KG1 (cell line): Measurements from ENCODE around the gene TFDP2.

Experiments
- DNase-seq: peaks from one replicate; lab custom pipeline; 2025; lab: John Stamatoyannopoulos, UW

TFDP2 gene

GRCh38 chr3:141960731-141961130 is 188.6 kb downstream of the TFDP2 start:
- DNase-seq: no peak

- DNase-seq: no peak
These were observed 189.5 kb downstream of the TFDP2 start for GRCh38 chr3:141959589-141960554.

- no peak for DNase-seq
These were observed 194.2 kb downstream of the TFDP2 start for GRCh38 chr3:141955175-141955574.

GRCh38 chr3:141952611-141953010 is 196.7 kb downstream of the TFDP2 start:
- no peak for DNase-seq

- DNase-seq: no peak
These were observed 198.5 kb downstream of the TFDP2 start for GRCh38 chr3:141950572-141951493.

GRCh38 chr3:141949972-141950371 is 199.4 kb downstream of the TFDP2 start:
- DNase-seq: no peak

- DNase-seq: no peak
These were observed 199.9 kb downstream of the TFDP2 start for GRCh38 chr3:141949399-141949798.

GRCh38 chr3:141945726-141946485 is 203.4 kb downstream of the TFDP2 start:
- DNase-seq: no peak

- no peak for DNase-seq
These were observed 207.3 kb downstream of the TFDP2 start for GRCh38 chr3:141942006-141942405.

- DNase-seq: no peak
These were observed 208.3 kb downstream of the TFDP2 start for GRCh38 chr3:141941093-141941492.

GRCh38 chr3:141940194-141940776 is 209.1 kb downstream of the TFDP2 start:
- DNase-seq: no peak

GRCh38 chr3:141939759-141940158 is 209.6 kb downstream of the TFDP2 start:
- DNase-seq: no peak

- DNase-seq: no peak
These were observed 211.3 kb downstream of the TFDP2 start for GRCh38 chr3:141938011-141938500.

GRCh38 chr3:141934354-141934753 is 215.0 kb downstream of the TFDP2 start:
- DNase-seq: no peak

GRCh38 chr3:141933421-141934300 is 215.7 kb downstream of the TFDP2 start:
- DNase-seq: no peak

- no peak for DNase-seq
These were observed 218.5 kb downstream of the TFDP2 start for GRCh38 chr3:141930801-141931200.

GRCh38 chr3:141929341-141929995 is 219.9 kb downstream of the TFDP2 start:
- no peak for DNase-seq

GRCh38 chr3:141928631-141929270 is 220.6 kb downstream of the TFDP2 start:
- DNase-seq: no peak

- no peak for DNase-seq
These were observed 222.4 kb downstream of the TFDP2 start for GRCh38 chr3:141926929-141927328.
